HG03064 (cell line): Measurements from ENCODE around the gene ZNF862.

Experiments used
- ATAC-seq: cut with Tn5 transposase; IDR thresholded peaks from one replicate; pipeline ENCODE4 v1.9.1; 2021; ENCODE audit warnings: low read depth; ENCODE audit not compliant: unreplicated experiment

The ZNF862 gene

GRCh38 chr7:149838224-149838991 is at the start of gene ZNF862:
Gene ZNF862, plus strand, starts transcription at chr7:149838375. Its CDS starts 237 bp downstream, at chr7:149838612.
- peak; percentile 97 for ATAC-seq

GRCh38 chr7:149789101-149789500 is 49.1 kb upstream of the ZNF862 start:
- ATAC-seq = no peak

- no peak for ATAC-seq
These were observed 48.0 kb upstream of the ZNF862 start for GRCh38 chr7:149790146-149790548.

- no peak for ATAC-seq
These were observed 47.3 kb upstream of the ZNF862 start for GRCh38 chr7:149790754-149791360.

GRCh38 chr7:149791411-149792219 is 46.6 kb upstream of the ZNF862 start:
- no peak for ATAC-seq

GRCh38 chr7:149792220-149792595 is 46.0 kb upstream of the ZNF862 start:
- no peak for ATAC-seq

GRCh38 chr7:149793261-149793660 is 44.9 kb upstream of the ZNF862 start:
- no peak for ATAC-seq

GRCh38 chr7:149794661-149795060 is 43.5 kb upstream of the ZNF862 start:
- no peak for ATAC-seq

GRCh38 chr7:149795126-149795525 is 43.0 kb upstream of the ZNF862 start:
- no peak for ATAC-seq

- ATAC-seq = no peak
These were observed 41.8 kb upstream of the ZNF862 start for GRCh38 chr7:149796287-149796860.

- no peak for ATAC-seq
These were observed 40.4 kb upstream of the ZNF862 start for GRCh38 chr7:149797771-149798170.

GRCh38 chr7:149799397-149800168 is 38.6 kb upstream of the ZNF862 start:
- ATAC-seq = no peak

- ATAC-seq = no peak
These were observed 38.0 kb upstream of the ZNF862 start for GRCh38 chr7:149800169-149800555.

GRCh38 chr7:149801002-149801566 is 37.1 kb upstream of the ZNF862 start:
- ATAC-seq = no peak

GRCh38 chr7:149801816-149802215 is 36.4 kb upstream of the ZNF862 start:
- no peak for ATAC-seq

GRCh38 chr7:149802966-149803365 is 35.2 kb upstream of the ZNF862 start:
- no peak for ATAC-seq

GRCh38 chr7:149803551-149804074 is 34.6 kb upstream of the ZNF862 start:
- no peak for ATAC-seq

- ATAC-seq = no peak
These were observed 34.1 kb upstream of the ZNF862 start for GRCh38 chr7:149804106-149804505.

- no peak for ATAC-seq
These were observed 31.4 kb upstream of the ZNF862 start for GRCh38 chr7:149806726-149807125.

- ATAC-seq = no peak
These were observed 29.9 kb upstream of the ZNF862 start for GRCh38 chr7:149808311-149808710.
